BLaER1 treated with 17β-estradiol and CSF1 and Interleukin-3, amounts not matched to agents 10 nM and 100 nM (cell line): ENCODE measurements around the gene WWOX.

ENCODE experiments used
- H3K27ac ChIP-seq, 11 experiments: shearing (Covaris generic); formaldehyde crosslinking; 2 replicates each; pipeline ENCODE4 v1.8.1; 2022
- H3K27me3 ChIP-seq, 11 experiments: shearing (Covaris generic); formaldehyde crosslinking; 2 replicates each; pipeline ENCODE4 v1.8.1; 2022
- H3K36me3 ChIP-seq, 11 experiments: shearing (Covaris generic); formaldehyde crosslinking; 2 replicates each; pipeline ENCODE4 v1.8.1; 2022
- H3K4me1 ChIP-seq, 10 experiments: shearing (Covaris generic); formaldehyde crosslinking; 2 replicates each; pipeline ENCODE4 v1.8.1; 2022
- H3K4me2 ChIP-seq, 11 experiments: shearing (Covaris generic); formaldehyde crosslinking; 2 replicates each; pipeline ENCODE4 v1.8.1; 2022
- H3K4me3 ChIP-seq, 10 experiments: shearing (Covaris generic); formaldehyde crosslinking; 2 replicates each; pipeline ENCODE4 v1.8.1; 2022
- H3K9ac ChIP-seq, 11 experiments: shearing (Covaris generic); formaldehyde crosslinking; 2 replicates each; pipeline ENCODE4 v1.8.1; 2022
- H3K9me3 ChIP-seq, 11 experiments: shearing (Covaris generic); formaldehyde crosslinking; replicated peaks in 1 of 11; 2 replicates each; pipeline ENCODE4 v1.8.1; 2022
- H4K20me1 ChIP-seq, 11 experiments: shearing (Covaris generic); formaldehyde crosslinking; 2 replicates each; pipeline ENCODE4 v1.8.1; 2022
- Cebpa-rat ChIP-seq, 11 experiments: shearing (Covaris generic); IDR thresholded peaks; 2 replicates each; pipeline ENCODE4 v1.8.1; 2022

WWOX gene

GRCh38 chr16:78294538-78295225 lies 195.2 kb downstream of the WWOX start:
- Histone ChIP-seq H3K4me2 (no peak overlapping the region), H3K4me1 (no peaks in the 10 kb centered on the region), H3K9me3 (peaks cover 0 to 7% (median 0%) of the 10 kb centered on the region in 11 experiments; a peak in 3 of 22 replicates), H3K27me3 (no peaks in the 10 kb centered on the region), H3K4me3 (no peak overlapping the region), H3K36me3 (no peaks in the 10 kb centered on the region), H3K9ac (no peak overlapping the region), H4K20me1 (no peaks in the 10 kb centered on the region), H3K27ac (no peak overlapping the region)
- TF ChIP-seq Cebpa-rat (IDR thresholded peaks at IDR 0.05): no peak

- Histone ChIP-seq H3K4me1 (no peaks in the 10 kb centered on the region), H3K4me3 (no peak overlapping the region), H3K4me2 (no peak overlapping the region), H3K9ac (no peak overlapping the region), H3K27ac (no peak overlapping the region), H4K20me1 (no peaks in the 10 kb centered on the region), H3K36me3 (no peaks in the 10 kb centered on the region), H3K9me3 (peaks cover 0 to 7% (median 0%) of the 10 kb centered on the region in 11 experiments; a peak in 3 of 22 replicates), H3K27me3 (no peaks in the 10 kb centered on the region)
- TF ChIP-seq Cebpa-rat (IDR thresholded peaks at IDR 0.05): no peak
Measured at GRCh38 chr16:78297066-78297666, 197.7 kb downstream of the WWOX start.

GRCh38 chr16:78298986-78299385 lies 199.5 kb downstream of the WWOX start:
- no peak for TF ChIP-seq Cebpa-rat (IDR thresholded peaks at IDR 0.05)
- Histone ChIP-seq H3K27me3 (no peaks in the 10 kb centered on the region), H4K20me1 (no peaks in the 10 kb centered on the region), H3K4me1 (peaks cover 0 to 3% (median 0%) of the 10 kb centered on the region in 10 experiments; a peak in 1 of 20 replicates), H3K36me3 (no peaks in the 10 kb centered on the region), H3K4me2 (no peak overlapping the region), H3K9me3 (peaks cover 0 to 7% (median 0%) of the 10 kb centered on the region in 11 experiments; a peak in 3 of 22 replicates), H3K27ac (no peak overlapping the region), H3K9ac (no peak overlapping the region), H3K4me3 (no peak overlapping the region)

- Histone ChIP-seq H4K20me1 (no peaks in the 10 kb centered on the region), H3K27ac (no peak overlapping the region), H3K9ac (no peak overlapping the region), H3K4me2 (no peak overlapping the region), H3K4me1 (peaks cover 0 to 13% (median 0%) of the 10 kb centered on the region in 10 experiments; a peak in 5 of 20 replicates), H3K4me3 (no peak overlapping the region), H3K27me3 (no peaks in the 10 kb centered on the region), H3K36me3 (no peaks in the 10 kb centered on the region), H3K9me3 (peaks cover 0 to 7% (median 0%) of the 10 kb centered on the region in 11 experiments; a peak in 3 of 22 replicates)
- TF ChIP-seq Cebpa-rat (IDR thresholded peaks at IDR 0.05): no peak
Measured at GRCh38 chr16:78300469-78300868, 201.0 kb downstream of the WWOX start.

GRCh38 chr16:78303946-78304345 lies 204.5 kb downstream of the WWOX start:
- Histone ChIP-seq H3K4me2 (peak overlapping the region in 2 of 11 experiments; percentile 34 to 45; a peak in 2 of 22 replicates), H3K9ac (no peak overlapping the region), H3K9me3 (no peaks in the 10 kb centered on the region), H3K27ac (no peak overlapping the region), H3K4me3 (no peak overlapping the region), H4K20me1 (no peaks in the 10 kb centered on the region), H3K36me3 (no peaks in the 10 kb centered on the region), H3K4me1 (peaks cover 0 to 13% (median 0%) of the 10 kb centered on the region in 10 experiments; a peak in 5 of 20 replicates), H3K27me3 (no peaks in the 10 kb centered on the region)
- TF ChIP-seq Cebpa-rat (IDR thresholded peaks at IDR 0.05): no peak

- no peaks in the 10 kb centered on the region for H3K27me3 ChIP-seq
- H3K4me1 ChIP-seq: peaks cover 10 to 20% (median 12%) of the 10 kb centered on the region in 10 experiments
- no peak overlapping the region for H3K4me3 ChIP-seq
- no peak overlapping the region for H3K27ac ChIP-seq
- no peak overlapping the region for H3K9ac ChIP-seq
- H3K36me3 ChIP-seq: no peaks in the 10 kb centered on the region
- H3K4me2 ChIP-seq: no peak overlapping the region
- no peak for TF ChIP-seq Cebpa-rat (IDR thresholded peaks at IDR 0.05)
- no peaks in the 10 kb centered on the region for H3K9me3 ChIP-seq
- no peaks in the 10 kb centered on the region for H4K20me1 ChIP-seq
Measured at GRCh38 chr16:78306361-78306760, 206.9 kb downstream of the WWOX start.

GRCh38 chr16:78307824-78308528 lies 208.5 kb downstream of the WWOX start:
- Histone ChIP-seq H3K36me3 (no peaks in the 10 kb centered on the region), H4K20me1 (no peaks in the 10 kb centered on the region), H3K4me1 (peaks cover 16 to 22% (median 19%) of the 10 kb centered on the region in 10 experiments), H3K4me2 (no peak overlapping the region), H3K27ac (no peak overlapping the region), H3K9me3 (no peaks in the 10 kb centered on the region), H3K4me3 (no peak overlapping the region), H3K9ac (no peak overlapping the region), H3K27me3 (no peaks in the 10 kb centered on the region)
- no peak for TF ChIP-seq Cebpa-rat (IDR thresholded peaks at IDR 0.05)

GRCh38 chr16:78309763-78310162 lies 210.3 kb downstream of the WWOX start:
- H3K4me2 ChIP-seq: no peak overlapping the region
- H3K4me3 ChIP-seq: no peak overlapping the region
- peaks cover 11 to 20% (median 18%) of the 10 kb centered on the region in 10 experiments; a peak in 19 of 20 replicates for H3K4me1 ChIP-seq
- H3K9me3 ChIP-seq: no peaks in the 10 kb centered on the region
- TF ChIP-seq Cebpa-rat (IDR thresholded peaks at IDR 0.05): no peak
- H3K27me3 ChIP-seq: no peaks in the 10 kb centered on the region
- no peaks in the 10 kb centered on the region for H3K36me3 ChIP-seq
- no peaks in the 10 kb centered on the region for H4K20me1 ChIP-seq
- H3K9ac ChIP-seq: no peak overlapping the region
- no peak overlapping the region for H3K27ac ChIP-seq

- Histone ChIP-seq H3K4me1 (peaks cover 9 to 20% (median 18%) of the 10 kb centered on the region in 10 experiments; a peak in 19 of 20 replicates), H4K20me1 (no peaks in the 10 kb centered on the region), H3K4me2 (peak overlapping the region in 6 of 11 experiments; percentile 63 to 73 (median 68); a peak in 10 of 22 replicates), H3K27ac (no peak overlapping the region), H3K36me3 (no peaks in the 10 kb centered on the region), H3K4me3 (no peak overlapping the region), H3K27me3 (no peaks in the 10 kb centered on the region), H3K9ac (no peak overlapping the region), H3K9me3 (no peaks in the 10 kb centered on the region)
- no peak for TF ChIP-seq Cebpa-rat (IDR thresholded peaks at IDR 0.05)
Measured at GRCh38 chr16:78310196-78310595, 210.7 kb downstream of the WWOX start.
